DMS79 (cell line): ENCODE results near the gene HTN3.
"Not testable (repeated sequence)": the region's sequence is repeated elsewhere in the genome, so short reads cannot be mapped to it uniquely, and the experiment has no call there.

Experiments used
- DNase-seq: peaks from one replicate; lab custom pipeline; 2025; lab: John Stamatoyannopoulos, UW

HTN3 gene

GRCh38 chr4:70028159-70028558 lies at the start of gene HTN3:
Gene HTN3 (plus strand): TSS chr4:70028459. CDS start chr4:70030741, 2,282 bp downstream.
- not testable (repeated sequence) for DNase-seq

- no peak for DNase-seq
Observed at GRCh38 chr4:69984030-69984443, 44.2 kb upstream of the HTN3 start.

- DNase-seq, result no peak
Observed at GRCh38 chr4:69986663-69987062, 41.6 kb upstream of the HTN3 start.

GRCh38 chr4:69991016-69991415 lies 37.2 kb upstream of the HTN3 start:
- no peak for DNase-seq

GRCh38 chr4:69994782-69995181 lies 33.5 kb upstream of the HTN3 start:
- no peak for DNase-seq

- DNase-seq, result no peak
Observed at GRCh38 chr4:69995526-69996016, 32.7 kb upstream of the HTN3 start, which contains the start of gene STATH. Gene STATH (plus strand): TSS chr4:69995966. CDS start chr4:69998438, 2,472 bp downstream.

- no peak for DNase-seq
Observed at GRCh38 chr4:69999420-69999819, 28.8 kb upstream of the HTN3 start.

- DNase-seq, result no peak
Observed at GRCh38 chr4:70000711-70001110, 27.5 kb upstream of the HTN3 start.

GRCh38 chr4:70002507-70002906 lies 25.8 kb upstream of the HTN3 start:
- no peak for DNase-seq

GRCh38 chr4:70008771-70009170 lies 19.5 kb upstream of the HTN3 start:
- no peak for DNase-seq

- DNase-seq, result not testable (repeated sequence)
Observed at GRCh38 chr4:70019006-70019405, 9.3 kb upstream of the HTN3 start.

GRCh38 chr4:70023218-70023617 lies 5.0 kb upstream of the HTN3 start:
- no peak for DNase-seq

- DNase-seq, result no peak
Observed at GRCh38 chr4:70027011-70027410, 1.2 kb upstream of the HTN3 start.

GRCh38 chr4:70037559-70037958 lies 9.3 kb downstream of the HTN3 start:
- DNase-seq, result not testable (repeated sequence)

GRCh38 chr4:70039928-70040327 lies 11.7 kb downstream of the HTN3 start:
- not testable (repeated sequence) for DNase-seq

- no peak for DNase-seq
Observed at GRCh38 chr4:70041652-70042286, 13.5 kb downstream of the HTN3 start.

GRCh38 chr4:70050138-70050537 lies 21.9 kb downstream of the HTN3 start, which contains the start of gene HTN1:
Gene HTN1 (plus strand): TSS chr4:70050438. CDS start chr4:70053077, 2,639 bp downstream.
- not testable (repeated sequence) for DNase-seq

- not testable (repeated sequence) for DNase-seq
Observed at GRCh38 chr4:70056534-70056933, 28.3 kb downstream of the HTN3 start.

- DNase-seq, result no peak
Observed at GRCh38 chr4:70057651-70058050, 29.4 kb downstream of the HTN3 start.

GRCh38 chr4:70059149-70059548 lies 30.9 kb downstream of the HTN3 start:
- DNase-seq, result no peak

- DNase-seq, result no peak
Observed at GRCh38 chr4:70062000-70062399, 33.7 kb downstream of the HTN3 start.

GRCh38 chr4:70080205-70080604 lies 51.9 kb downstream of the HTN3 start:
- no peak for DNase-seq
